Natural killer cell (primary cell): ENCODE data around the gene LDHD. TPM values are rescaled to one million over a fixed set of nuclear protein-coding genes. Genes with fewer than 3 reads are reported as not detected.

ENCODE experiments used
- ATAC-seq, 3 donors: fragments of 150-1000 bp in 2 of 3; fragments of 200-7000 bp in 1 of 3; cut with Tn5 transposase; 1 replicate in 1 of 3; 2 replicates in 2 of 3; pipeline ENCODE4 v1.10.0; 2021; ENCODE audit warnings: mild to moderate bottlenecking in 2 of 3, moderate library complexity in 2 of 3
- DNase-seq, 2 donors: peaks; one replicate each; pipeline versions ENCODE4 v3.0.0 to v3.0.0-alpha.2; 2013 to 2021; ENCODE audit warnings: mixed read lengths in 1 of 2
- H3K27ac ChIP-seq: one replicate; pipeline ENCODE4 v1.5.1; 2013; ENCODE audit warnings: mild to moderate bottlenecking, low read length
- H3K27me3 ChIP-seq: one replicate; pipeline ENCODE4 v1.6.1; 2013; ENCODE audit warnings: low read length; ENCODE audit not compliant: control insufficient read depth, insufficient read depth
- H3K36me3 ChIP-seq: one replicate; pipeline ENCODE4 v1.6.1; 2013; ENCODE audit warnings: low read length; ENCODE audit not compliant: control insufficient read depth, insufficient read depth
- H3K4me1 ChIP-seq: one replicate; pipeline ENCODE4 v1.6.1; 2013; ENCODE audit warnings: low read length; ENCODE audit not compliant: control insufficient read depth, insufficient read depth
- H3K4me3 ChIP-seq: one replicate; pipeline ENCODE4 v1.5.1; 2013; ENCODE audit warnings: low read length
- H3K9me3 ChIP-seq: one replicate; pipeline ENCODE4 v1.6.1; 2013; ENCODE audit warnings: low read length; ENCODE audit not compliant: control insufficient read depth, insufficient read depth
- H3K27ac Mint-ChIP-seq, 2 donors: one replicate each; pipeline ENCODE4 v1.8.0; 2022; ENCODE audit warnings: mild to moderate bottlenecking in 2 of 2, mixed read lengths in 2 of 2, moderate library complexity in 1 of 2
- H3K27me3 Mint-ChIP-seq, 2 donors: one replicate each; pipeline ENCODE4 v1.8.0; 2022; ENCODE audit warnings: low read depth in 2 of 2, mixed read lengths in 2 of 2
- H3K36me3 Mint-ChIP-seq: one replicate; pipeline ENCODE4 v1.8.0; 2022; ENCODE audit warnings: mixed read lengths
- H3K4me1 Mint-ChIP-seq, 2 donors: one replicate each; pipeline ENCODE4 v1.8.0; 2022; ENCODE audit warnings: mixed read lengths in 2 of 2
- H3K4me3 Mint-ChIP-seq: one replicate; pipeline ENCODE4 v1.8.0; 2022; ENCODE audit warnings: mild to moderate bottlenecking, moderate library complexity, mixed read lengths
- H3K9me3 Mint-ChIP-seq, 2 donors: one replicate each; pipeline ENCODE4 v1.8.0; 2022; ENCODE audit warnings: mixed read lengths in 2 of 2
- WGBS: methylation state at CpG from one replicate; pipeline ENCODE4 v1.1.7; 2013; ENCODE audit warnings: missing lambda C conversion rate; ENCODE audit not compliant: insufficient coverage; 5-methylcytosine and 5-hydroxymethylcytosine counted together
- intact Hi-C: fragments of 100-400 bp; cut with micrococcal nuclease; formaldehyde crosslinking; loops from one replicate; pipeline ENCODE4 v1.14.2; 2022
- total RNA-seq, 4 donors: library from RNA; stranded (reverse); fragments of 120-200 nt in 1 of 4; gene quantifications; one replicate each; pipeline versions ENCODE4 v1.2.3 to v1.2.4, GENCODE V29; 2013 to 2022
- TF ChIP-seq, protein P1 (sequence below): fragments of 200-600 bp; IDR thresholded peaks from one replicate; pipeline ENCODE4 v1.8.0; 2022; ENCODE audit warnings: antibody characterized with exemption

LDHD gene
- total RNA-seq, 3 donors from 2014 or later (not counting 1 experiment from before 2014, with no cell fraction given), result 0.12 to 1.3 TPM; not detected in 1

DNA sequence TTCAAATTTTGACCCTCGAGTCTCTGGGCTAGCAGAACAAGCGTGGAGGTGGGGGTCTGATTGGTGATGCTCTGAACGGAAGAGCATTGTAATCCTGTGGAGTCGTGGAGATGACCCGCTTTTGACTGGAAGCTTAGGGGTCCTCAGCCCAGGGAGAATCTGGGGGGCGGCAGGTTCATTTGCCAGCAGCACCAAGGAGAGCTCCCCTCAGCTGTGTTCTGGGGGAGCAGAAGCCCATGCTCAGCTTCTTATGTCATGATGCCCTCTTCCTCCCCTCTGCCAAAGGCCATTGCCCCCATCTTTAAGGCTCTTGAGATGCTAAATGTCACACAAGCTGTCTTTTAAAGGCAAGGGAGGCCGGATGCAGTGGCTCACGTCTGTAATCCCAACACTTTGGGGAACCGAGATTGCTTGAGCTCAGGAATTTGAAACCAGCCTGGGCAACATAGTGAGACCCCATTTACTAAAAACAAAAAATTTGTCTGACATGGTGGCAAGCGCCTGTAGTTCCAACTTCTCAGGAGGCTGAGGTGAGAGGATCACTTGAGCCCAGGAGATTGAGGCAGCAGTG is 19.3 kb downstream of the LDHD start:
- no peaks in the 10 kb centered on the region for H3K36me3 Mint-ChIP-seq

DNA sequence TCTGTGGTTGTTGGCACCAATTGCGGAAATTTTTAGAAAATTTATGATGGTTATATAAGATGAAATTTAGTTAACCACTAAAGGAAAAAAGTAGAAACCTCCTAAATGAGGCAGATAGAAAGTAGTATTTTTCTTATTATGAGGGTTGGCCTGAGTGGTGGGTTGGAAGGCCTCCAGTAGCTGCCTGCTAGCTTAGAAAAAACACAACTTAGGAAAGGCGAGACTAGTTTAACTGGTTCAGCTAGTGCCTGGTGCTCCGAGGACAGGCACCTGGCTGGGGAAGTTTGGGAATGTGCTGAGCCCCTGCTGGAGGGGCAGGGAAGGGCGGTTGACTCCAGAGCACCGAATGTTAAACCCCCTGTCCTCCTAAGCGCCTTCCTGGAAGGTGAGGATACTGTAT is 19.9 kb downstream of the LDHD start:
- H3K27me3 Mint-ChIP-seq, result no peaks in the 10 kb centered on the region
- no peaks in the 10 kb centered on the region for H3K9me3 Mint-ChIP-seq
- TF ChIP-seq, protein P1, sequence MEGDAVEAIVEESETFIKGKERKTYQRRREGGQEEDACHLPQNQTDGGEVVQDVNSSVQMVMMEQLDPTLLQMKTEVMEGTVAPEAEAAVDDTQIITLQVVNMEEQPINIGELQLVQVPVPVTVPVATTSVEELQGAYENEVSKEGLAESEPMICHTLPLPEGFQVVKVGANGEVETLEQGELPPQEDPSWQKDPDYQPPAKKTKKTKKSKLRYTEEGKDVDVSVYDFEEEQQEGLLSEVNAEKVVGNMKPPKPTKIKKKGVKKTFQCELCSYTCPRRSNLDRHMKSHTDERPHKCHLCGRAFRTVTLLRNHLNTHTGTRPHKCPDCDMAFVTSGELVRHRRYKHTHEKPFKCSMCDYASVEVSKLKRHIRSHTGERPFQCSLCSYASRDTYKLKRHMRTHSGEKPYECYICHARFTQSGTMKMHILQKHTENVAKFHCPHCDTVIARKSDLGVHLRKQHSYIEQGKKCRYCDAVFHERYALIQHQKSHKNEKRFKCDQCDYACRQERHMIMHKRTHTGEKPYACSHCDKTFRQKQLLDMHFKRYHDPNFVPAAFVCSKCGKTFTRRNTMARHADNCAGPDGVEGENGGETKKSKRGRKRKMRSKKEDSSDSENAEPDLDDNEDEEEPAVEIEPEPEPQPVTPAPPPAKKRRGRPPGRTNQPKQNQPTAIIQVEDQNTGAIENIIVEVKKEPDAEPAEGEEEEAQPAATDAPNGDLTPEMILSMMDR, result no peak
- 85% methylated on average over 5 of the region's 6 CpGs for WGBS
- peaks cover 12 to 20% of the 10 kb centered on the region in 2 donors for H3K4me1 Mint-ChIP-seq
- H3K4me3 Mint-ChIP-seq, result no peak overlapping the region
- no peaks in the 10 kb centered on the region for H3K36me3 ChIP-seq
- no peaks in the 10 kb centered on the region for H3K9me3 ChIP-seq
- ATAC-seq (no peak), DNase-seq (no peak)
- no peaks in the 10 kb centered on the region for H3K36me3 Mint-ChIP-seq
- H3K27ac Mint-ChIP-seq, result no peak overlapping the region
- no peak overlapping the region for H3K4me3 ChIP-seq
- no peak overlapping the region for H3K27ac ChIP-seq
- H3K27me3 ChIP-seq, result no peaks in the 10 kb centered on the region
- H3K4me1 ChIP-seq, result peaks cover 29% of the 10 kb centered on the region
- intact Hi-C loops, result no loop called here

More for the DNA sequence above, 19.3 kb downstream of the LDHD start:
- Histone ChIP-seq H3K9me3 (no peaks in the 10 kb centered on the region), H3K4me1 (peaks cover 29% of the 10 kb centered on the region), H3K4me3 (no peak overlapping the region), H3K27me3 (no peaks in the 10 kb centered on the region), H3K36me3 (no peaks in the 10 kb centered on the region), H3K27ac (no peak overlapping the region)
- intact Hi-C loops, result no loop called here
- WGBS, result 89% methylated on average over 10 of the region's 10 CpGs
- DNase-seq (no peak), ATAC-seq (no peak)
- TF ChIP-seq, protein P1, result no peak
- H3K27me3 Mint-ChIP-seq, result peaks cover 0 to under 1% of the 10 kb centered on the region in 2 donors
- no peak overlapping the region for H3K27ac Mint-ChIP-seq
- peaks cover 12 to 20% of the 10 kb centered on the region in 2 donors for H3K4me1 Mint-ChIP-seq
- H3K9me3 Mint-ChIP-seq, result no peaks in the 10 kb centered on the region
- H3K4me3 Mint-ChIP-seq, result no peak overlapping the region

DNA sequence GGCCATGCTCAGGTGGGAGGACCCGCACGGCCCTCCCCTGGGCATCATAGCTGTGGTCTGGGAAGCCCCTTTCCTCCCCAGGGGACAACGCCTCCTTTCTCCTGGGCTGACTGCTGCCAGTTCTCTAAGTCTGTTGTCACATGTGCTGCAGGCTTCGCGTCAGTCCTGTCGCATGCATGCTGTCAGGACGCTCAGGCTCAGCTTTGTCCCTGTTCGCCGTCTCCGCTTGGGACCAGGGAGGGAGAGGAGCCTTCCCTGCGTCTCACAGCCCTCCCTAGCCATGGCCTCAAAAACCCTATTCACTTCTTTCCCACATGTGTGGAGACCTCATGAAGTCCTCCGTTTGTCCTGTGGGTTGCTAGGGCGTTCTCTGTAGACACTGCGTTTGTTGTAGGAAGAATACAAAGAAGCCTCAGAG is 21.4 kb downstream of the LDHD start:
- Mint-ChIP-seq H3K9me3 (no peaks in the 10 kb centered on the region), H3K27ac (no peak overlapping the region), H3K4me1 (peaks cover 9 to 16% of the 10 kb centered on the region in 2 donors), H3K36me3 (no peaks in the 10 kb centered on the region), H3K4me3 (no peak overlapping the region), H3K27me3 (no peaks in the 10 kb centered on the region)
- peaks cover 25% of the 10 kb centered on the region for H3K4me1 ChIP-seq
- H3K27me3 ChIP-seq, result no peaks in the 10 kb centered on the region
- intact Hi-C loops, result no loop called here
- H3K4me3 ChIP-seq, result no peak overlapping the region
- TF ChIP-seq, protein P1, result no peak
- no peaks in the 10 kb centered on the region for H3K36me3 ChIP-seq
- DNase-seq (no peak), ATAC-seq (no peak)
- H3K9me3 ChIP-seq, result no peaks in the 10 kb centered on the region
- 93% methylated on average over 14 of the region's 14 CpGs for WGBS
- H3K27ac ChIP-seq, result no peak overlapping the region
